HepG2 (cell line): ENCODE results near the gene ZNF74.

Experiments used
- CREB1 ChIP-seq, 2 experiments: fragments of 450-650 bp in 1 of 2; IDR thresholded peaks; 2 replicates each; pipeline ENCODE4 v1.6.1; 2016 to 2017; ENCODE audit warnings: control low read depth in 1 of 2, mild to moderate bottlenecking in 1 of 2, missing compliant biosample characterization in 1 of 2, missing genetic modification characterization in 1 of 2
- GABPA ChIP-seq, 2 experiments: IDR thresholded peaks; 2 replicates each; pipeline ENCODE4 v1.6.1; 2011 to 2016; ENCODE audit warnings: low read depth in 2 of 2, low read length in 1 of 2, missing biosample characterization in 1 of 2, missing genetic modification characterization in 1 of 2
- RAD21 ChIP-seq: fragments of 450-650 bp; formaldehyde crosslinking; IDR thresholded peaks from 2 replicates; pipeline ENCODE4 v1.5.0; 2020; ENCODE audit warnings: mild to moderate bottlenecking
- SIN3A ChIP-seq: IDR thresholded peaks from 2 replicates; pipeline ENCODE4 v1.6.1; 2011; ENCODE audit warnings: low read depth, mild to moderate bottlenecking, control low read depth, low read length, borderline replicate concordance
- SMAD3 ChIP-seq: sonication (generic); formaldehyde crosslinking; IDR thresholded peaks from 2 replicates; pipeline ENCODE4 v1.4.0; 2020; ENCODE audit warnings: missing genetic modification reagents
- ZNF225 ChIP-seq: sonication (generic); formaldehyde crosslinking; IDR thresholded peaks from 2 replicates; pipeline ENCODE4 v1.4.0; 2020; ENCODE audit warnings: mild to moderate bottlenecking, missing genetic modification reagents
- ZNF644 ChIP-seq: IDR thresholded peaks from 2 replicates; pipeline ENCODE4 v1.6.1; 2016; ENCODE audit warnings: low read depth
- ZNF709 ChIP-seq: sonication (generic); formaldehyde crosslinking; IDR thresholded peaks from 2 replicates; pipeline ENCODE4 v1.5.0; 2020; ENCODE audit warnings: mild to moderate bottlenecking, missing genetic modification reagents
- TF ChIP-seq, protein P1 (sequence below), 2 experiments: sonication (generic) in 1 of 2; formaldehyde crosslinking in 1 of 2; IDR thresholded peaks; 2 replicates each; pipeline versions ENCODE4 v1.5.1 to v1.6.1; 2011 to 2020; ENCODE audit warnings: borderline replicate concordance in 1 of 2, low read depth in 1 of 2, low read length in 1 of 2, mild to moderate bottlenecking in 1 of 2, missing genetic modification reagents in 1 of 2, moderate library complexity in 1 of 2
- TF ChIP-seq, protein P2 (sequence below): sonication (generic); formaldehyde crosslinking; IDR thresholded peaks from 2 replicates; pipeline ENCODE4 v1.4.0; 2020; ENCODE audit warnings: missing genetic modification reagents, borderline replicate concordance

DNA sequence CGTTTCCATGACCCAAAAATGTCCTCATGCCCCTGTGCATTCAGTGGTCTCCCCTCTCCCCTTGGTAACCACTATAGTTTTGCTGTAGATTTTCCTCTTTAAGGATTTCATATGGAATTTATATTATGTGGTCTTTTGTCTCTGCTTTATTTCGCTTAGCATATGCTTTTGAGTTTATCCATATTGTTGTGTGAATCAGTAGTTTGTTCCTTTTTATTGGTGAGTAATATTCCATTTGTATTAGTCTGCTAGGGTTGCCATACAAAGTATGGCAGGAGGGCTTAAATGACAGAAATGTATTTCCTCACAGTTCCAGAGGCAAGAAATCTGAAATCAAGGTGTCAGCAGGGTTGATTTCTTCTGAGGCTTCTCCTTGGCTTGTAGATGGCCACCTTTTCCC, 3.5 kb downstream of the ZNF74 start:
- TF ChIP-seq SMAD3 (CRISPR knock-in tag) (no peak), SIN3A (no peak), ZNF225 (CRISPR knock-in tag) (no peak), GABPA (IDR thresholded peaks at IDR 0.05; ENCODE audit: low read depth, low read length) (no peak), GABPA (CRISPR knock-in tag; IDR thresholded peaks at IDR 0.05; ENCODE audit: low read depth) (no peak), ZNF709 (CRISPR knock-in tag) (no peak), ZNF644 (CRISPR knock-in tag) (no peak), CREB1 (IDR thresholded peaks at IDR 0.05) (no peak), CREB1 (CRISPR knock-in tag; IDR thresholded peaks at IDR 0.05) (no peak), RAD21 (CRISPR knock-in tag) (no peak)
- TF ChIP-seq, protein P1, sequence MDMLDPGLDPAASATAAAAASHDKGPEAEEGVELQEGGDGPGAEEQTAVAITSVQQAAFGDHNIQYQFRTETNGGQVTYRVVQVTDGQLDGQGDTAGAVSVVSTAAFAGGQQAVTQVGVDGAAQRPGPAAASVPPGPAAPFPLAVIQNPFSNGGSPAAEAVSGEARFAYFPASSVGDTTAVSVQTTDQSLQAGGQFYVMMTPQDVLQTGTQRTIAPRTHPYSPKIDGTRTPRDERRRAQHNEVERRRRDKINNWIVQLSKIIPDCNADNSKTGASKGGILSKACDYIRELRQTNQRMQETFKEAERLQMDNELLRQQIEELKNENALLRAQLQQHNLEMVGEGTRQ (IDR thresholded peaks at IDR 0.05; ENCODE audit: low read depth, low read length): no peak
- TF ChIP-seq, protein P1 (CRISPR knock-in tag; IDR thresholded peaks at IDR 0.05; ENCODE audit: borderline replicate concordance): no peak
- TF ChIP-seq, protein P2, sequence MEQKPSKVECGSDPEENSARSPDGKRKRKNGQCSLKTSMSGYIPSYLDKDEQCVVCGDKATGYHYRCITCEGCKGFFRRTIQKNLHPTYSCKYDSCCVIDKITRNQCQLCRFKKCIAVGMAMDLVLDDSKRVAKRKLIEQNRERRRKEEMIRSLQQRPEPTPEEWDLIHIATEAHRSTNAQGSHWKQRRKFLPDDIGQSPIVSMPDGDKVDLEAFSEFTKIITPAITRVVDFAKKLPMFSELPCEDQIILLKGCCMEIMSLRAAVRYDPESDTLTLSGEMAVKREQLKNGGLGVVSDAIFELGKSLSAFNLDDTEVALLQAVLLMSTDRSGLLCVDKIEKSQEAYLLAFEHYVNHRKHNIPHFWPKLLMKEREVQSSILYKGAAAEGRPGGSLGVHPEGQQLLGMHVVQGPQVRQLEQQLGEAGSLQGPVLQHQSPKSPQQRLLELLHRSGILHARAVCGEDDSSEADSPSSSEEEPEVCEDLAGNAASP: no peak
